Hepatic stellate cell (primary cell): ENCODE measurements around the gene ADCYAP1.
"Not testable (repeated sequence)": the region's sequence is repeated elsewhere in the genome, so short reads cannot be mapped to it uniquely, and the experiment has no call there.

ENCODE experiments used
- DNase-seq: peaks from one replicate; pipeline ENCODE4 v3.0.0; 2011; ENCODE audit warnings: low spot score

ADCYAP1 gene

GRCh38 chr18:904218-905090, at the start of gene ADCYAP1:
TSS of gene ADCYAP1 (plus strand) at chr18:904871. CDS start at chr18:905387, 516 bp downstream.
- no peak for DNase-seq

DNA sequence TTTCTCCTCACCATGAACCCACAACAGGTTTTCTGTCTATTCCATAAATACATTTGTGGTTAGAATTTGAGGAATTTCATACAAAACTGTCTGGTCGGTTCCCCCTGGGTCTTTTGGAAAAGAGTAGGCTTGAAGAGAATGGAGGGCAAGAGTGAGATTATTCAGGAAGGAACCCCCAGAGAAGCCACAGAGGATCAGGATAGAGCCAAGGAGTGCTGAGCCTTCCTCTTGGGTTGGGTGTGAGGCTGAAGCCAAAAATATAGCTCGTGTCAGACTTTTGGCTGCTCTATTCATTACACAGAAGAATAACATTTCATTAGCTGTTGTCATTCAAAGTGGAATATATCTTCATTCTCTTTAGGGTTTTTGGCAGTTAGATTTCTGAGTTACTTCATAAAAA, 46.7 kb upstream of the ADCYAP1 start:
- no peak for DNase-seq

GRCh38 chr18:864872-865273, 39.8 kb upstream of the ADCYAP1 start:
- peak; percentile 57 for DNase-seq

DNA sequence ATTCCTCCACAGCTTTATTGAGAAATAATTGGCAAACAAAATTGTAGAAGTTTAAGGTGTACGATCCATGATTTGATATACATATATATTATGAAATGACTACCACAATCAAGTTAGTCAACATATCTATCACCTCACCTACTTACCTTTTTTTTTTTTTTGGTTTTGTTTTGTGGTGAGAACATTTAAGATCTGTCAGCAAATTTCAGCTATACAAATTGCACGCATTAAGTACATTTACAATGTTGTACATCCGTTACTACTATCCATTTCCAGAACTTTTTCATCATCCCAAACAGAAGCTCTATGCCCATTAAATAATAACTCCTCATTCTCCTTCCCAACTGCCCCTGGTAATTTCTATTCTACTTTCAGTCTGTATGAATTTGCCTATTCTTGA, 37.4 kb upstream of the ADCYAP1 start:
- no peak for DNase-seq

GRCh38 chr18:873426-873825, 31.2 kb upstream of the ADCYAP1 start:
- DNase-seq: not testable (repeated sequence)

DNA sequence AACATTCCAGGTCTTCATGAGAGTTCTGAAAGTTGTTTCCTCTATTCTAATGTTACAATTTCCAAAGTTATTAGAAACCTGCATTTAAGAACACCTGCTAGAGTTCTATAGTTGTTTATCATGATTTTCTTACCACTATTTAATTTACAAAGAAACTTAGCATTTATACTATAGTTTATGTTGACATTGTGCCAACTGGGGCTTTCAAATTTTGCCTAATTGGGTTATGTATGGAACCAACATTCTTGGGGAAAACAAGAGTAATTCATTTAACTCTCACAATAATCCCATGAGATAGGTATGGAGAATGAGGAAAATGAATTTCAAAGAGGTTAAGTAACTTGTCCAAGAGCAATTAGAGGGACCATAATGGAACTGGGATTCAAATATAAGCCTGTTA, 28.8 kb upstream of the ADCYAP1 start:
- DNase-seq: no peak

GRCh38 chr18:877238-877637, 27.4 kb upstream of the ADCYAP1 start:
- DNase-seq: no peak

DNA sequence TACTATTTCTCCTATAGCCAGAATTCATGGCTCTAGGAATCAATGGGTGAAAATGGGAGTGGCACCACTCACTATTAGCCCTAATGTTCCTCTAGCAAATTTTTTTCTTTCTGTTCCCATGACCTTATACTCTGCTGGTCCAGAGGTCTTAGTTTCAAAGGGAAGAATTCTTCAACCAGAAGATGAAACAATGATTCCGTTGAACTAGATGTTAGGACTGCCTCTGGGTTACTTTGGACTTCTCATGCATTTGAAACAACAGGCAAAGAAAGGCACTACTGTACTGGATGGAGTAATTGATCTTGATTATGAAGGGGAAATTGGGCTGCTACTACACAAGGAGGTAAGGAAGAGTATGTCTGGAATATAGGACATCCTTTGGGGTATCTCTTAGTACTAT, 18.6 kb upstream of the ADCYAP1 start:
- no peak for DNase-seq

GRCh38 chr18:887716-888115, 17.0 kb upstream of the ADCYAP1 start:
- DNase-seq: no peak

DNA sequence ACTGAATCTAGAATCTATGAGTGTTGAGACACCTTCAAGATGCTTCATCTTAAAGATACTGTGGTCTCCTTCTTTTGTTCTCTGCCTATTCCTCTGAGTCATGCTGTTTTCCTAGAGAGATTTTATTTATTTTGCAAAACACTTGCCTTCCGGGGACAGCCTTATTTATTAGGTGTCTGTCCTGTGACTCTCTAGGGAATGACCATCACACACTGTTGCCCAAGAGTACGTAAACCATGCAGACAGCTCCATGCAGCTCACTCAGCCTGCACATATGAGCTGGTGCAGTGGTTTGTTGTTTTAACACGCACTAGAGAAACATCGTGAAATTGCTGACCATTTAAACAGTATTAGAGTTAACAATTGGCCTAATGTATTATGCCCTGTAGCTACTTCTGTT, 12.4 kb upstream of the ADCYAP1 start:
- no peak for DNase-seq

GRCh38 chr18:896315-896714, 8.4 kb upstream of the ADCYAP1 start:
- DNase-seq: no peak

GRCh38 chr18:901761-902160, 2.9 kb upstream of the ADCYAP1 start:
- no peak for DNase-seq

DNA sequence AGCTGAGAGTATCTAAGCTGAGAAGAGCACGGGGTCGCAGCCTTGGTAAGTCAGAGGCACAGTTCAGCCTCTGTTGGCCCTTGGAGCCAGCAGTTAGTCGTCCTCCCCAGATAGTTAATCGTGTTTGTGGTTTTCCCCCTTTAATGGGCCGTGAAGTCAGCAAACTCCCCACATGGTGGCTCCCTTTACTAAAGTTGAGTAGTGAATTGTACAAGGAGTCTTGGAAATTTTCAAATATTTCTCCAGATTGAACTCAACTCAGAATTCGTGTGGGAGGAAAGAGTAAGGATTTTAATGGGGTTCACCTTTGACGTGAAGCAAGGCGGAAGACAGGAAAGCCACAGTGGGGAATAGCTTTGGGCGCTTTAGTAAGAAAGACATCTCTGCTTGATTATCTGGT, 2.4 kb upstream of the ADCYAP1 start:
- no peak for DNase-seq

DNA sequence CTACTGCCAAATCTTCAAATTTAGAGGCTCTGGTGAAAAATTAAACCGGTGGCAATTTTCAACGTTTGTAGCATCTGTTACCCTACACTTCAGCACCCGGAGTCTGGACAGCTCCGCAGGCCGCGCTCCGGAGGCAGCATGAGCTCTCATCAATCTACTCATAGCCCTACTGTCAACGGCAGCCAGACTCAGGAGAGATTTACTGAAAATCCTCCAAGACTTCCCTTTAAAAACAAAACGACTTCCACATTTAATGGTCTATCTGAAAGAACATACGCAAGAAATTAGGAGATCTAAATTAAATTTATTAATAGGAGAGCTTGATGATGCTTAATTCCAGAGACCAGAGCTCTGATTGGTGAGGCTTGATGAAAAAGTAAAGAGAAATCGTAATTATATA, 970 bp upstream of the ADCYAP1 start:
- no peak for DNase-seq

GRCh38 chr18:905307-905947, 756 bp downstream of the ADCYAP1 start:
- DNase-seq: no peak

GRCh38 chr18:905948-906415, 1.3 kb downstream of the ADCYAP1 start:
- DNase-seq: no peak

DNA sequence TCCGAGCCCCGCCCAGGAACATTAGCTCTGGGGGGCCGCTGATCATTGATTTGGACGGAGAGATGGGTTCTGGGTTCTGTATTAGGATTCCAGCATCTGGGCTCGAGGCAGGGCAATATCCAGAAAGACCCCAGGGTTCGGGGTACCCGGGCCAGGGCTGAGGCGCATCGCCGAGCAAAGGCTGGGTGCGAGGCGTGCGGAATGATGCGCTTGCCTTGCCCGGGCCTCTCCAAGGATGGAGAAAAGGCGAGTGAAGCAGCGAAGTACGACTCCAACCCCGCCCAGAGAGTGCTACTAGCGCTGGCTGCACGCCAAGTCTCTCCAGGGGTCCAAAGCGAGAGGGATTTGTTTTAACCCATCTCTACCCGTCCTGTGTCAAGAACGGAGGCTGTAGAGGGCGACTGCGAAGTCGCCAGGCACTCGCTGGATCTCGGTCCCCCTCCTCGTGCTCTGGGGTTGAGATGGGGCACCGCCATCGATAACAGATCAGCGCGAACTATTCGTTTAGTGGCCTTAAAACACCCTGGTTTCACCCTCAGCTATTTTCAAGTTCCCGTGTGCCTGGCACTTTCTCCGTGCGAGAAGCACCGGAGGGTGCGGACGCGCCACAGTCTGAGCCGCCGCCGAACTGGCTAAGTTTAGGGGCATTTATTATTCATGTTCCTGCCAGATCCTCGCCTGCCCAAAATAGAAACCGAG, 1.9 kb downstream of the ADCYAP1 start:
- no peak for DNase-seq

DNA sequence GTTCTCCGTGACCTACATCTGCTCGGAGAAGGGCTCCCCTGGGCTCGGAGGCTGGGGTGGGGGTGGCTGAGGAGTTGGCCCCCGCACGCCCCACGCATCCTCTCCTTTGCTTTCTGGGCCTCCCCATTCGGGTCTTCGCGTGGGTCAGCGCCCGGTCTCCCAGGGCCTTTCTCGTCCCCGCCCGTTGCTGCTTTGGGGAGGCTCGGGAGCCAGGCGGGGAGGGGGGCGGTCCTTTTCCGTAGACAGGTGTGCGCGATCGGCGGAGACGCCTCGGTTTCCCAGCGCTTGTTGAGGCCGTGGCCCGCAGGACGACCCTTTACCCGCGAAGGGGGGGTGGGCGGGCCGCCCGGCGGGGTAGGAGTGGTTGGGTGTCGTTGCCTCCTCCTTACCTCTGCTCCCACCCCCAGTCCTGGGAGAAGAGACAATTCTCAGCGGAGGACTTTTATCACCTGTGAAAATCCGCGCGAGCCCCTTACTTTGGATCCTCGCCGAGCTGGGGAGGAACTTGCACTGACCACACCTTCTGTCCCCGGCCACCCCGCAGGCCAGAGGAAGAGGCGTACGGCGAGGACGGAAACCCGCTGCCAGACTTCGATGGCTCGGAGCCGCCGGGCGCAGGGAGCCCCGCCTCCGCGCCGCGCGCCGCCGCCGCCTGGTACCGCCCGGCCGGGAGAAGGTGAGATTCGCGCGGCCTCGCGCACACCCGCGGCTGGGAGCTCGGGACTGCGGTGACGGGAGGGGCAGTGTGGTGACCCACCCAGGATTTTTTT, 2.6 kb downstream of the ADCYAP1 start:
- no peak for DNase-seq

DNA sequence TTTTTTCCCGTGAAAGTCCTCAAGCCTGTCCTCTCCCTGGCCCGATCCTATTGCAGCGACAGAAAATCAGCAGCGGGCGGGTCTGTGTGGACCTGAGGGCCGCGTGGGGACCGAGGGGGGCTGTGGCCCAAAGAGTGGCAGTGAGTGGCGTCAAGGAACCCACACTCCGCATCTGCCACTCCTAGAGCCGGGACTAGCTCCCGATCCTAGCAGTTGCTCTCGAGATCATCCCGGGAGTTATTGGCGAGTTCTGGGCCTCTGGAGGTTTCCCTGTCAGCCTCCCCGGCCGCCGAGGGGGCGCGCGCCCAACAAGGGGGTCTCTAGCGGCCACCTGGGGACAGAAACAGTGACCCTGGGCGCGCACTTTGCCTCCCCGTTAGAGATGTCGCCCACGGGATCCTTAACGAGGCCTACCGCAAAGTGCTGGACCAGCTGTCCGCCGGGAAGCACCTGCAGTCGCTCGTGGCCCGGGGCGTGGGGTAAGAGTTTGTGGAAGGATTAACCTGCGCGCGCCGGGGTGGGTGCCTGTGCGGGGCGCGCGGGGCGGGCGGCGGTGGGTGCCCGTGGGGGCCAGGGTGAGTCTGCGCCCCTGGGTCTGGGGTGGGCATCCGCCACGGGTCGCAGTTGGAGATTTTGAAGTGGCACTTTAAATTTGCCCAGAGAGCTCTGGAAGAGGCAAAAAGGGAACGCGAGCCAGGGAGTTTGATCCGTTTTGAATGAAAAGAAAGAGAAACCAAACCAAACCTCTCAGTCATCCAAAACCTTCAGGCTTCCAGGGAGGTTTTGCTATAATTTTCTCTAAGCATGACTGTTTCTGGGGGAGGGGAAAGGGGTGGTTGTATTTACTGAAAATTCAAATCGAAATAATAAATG, 3.5 kb downstream of the ADCYAP1 start:
- DNase-seq: no peak

DNA sequence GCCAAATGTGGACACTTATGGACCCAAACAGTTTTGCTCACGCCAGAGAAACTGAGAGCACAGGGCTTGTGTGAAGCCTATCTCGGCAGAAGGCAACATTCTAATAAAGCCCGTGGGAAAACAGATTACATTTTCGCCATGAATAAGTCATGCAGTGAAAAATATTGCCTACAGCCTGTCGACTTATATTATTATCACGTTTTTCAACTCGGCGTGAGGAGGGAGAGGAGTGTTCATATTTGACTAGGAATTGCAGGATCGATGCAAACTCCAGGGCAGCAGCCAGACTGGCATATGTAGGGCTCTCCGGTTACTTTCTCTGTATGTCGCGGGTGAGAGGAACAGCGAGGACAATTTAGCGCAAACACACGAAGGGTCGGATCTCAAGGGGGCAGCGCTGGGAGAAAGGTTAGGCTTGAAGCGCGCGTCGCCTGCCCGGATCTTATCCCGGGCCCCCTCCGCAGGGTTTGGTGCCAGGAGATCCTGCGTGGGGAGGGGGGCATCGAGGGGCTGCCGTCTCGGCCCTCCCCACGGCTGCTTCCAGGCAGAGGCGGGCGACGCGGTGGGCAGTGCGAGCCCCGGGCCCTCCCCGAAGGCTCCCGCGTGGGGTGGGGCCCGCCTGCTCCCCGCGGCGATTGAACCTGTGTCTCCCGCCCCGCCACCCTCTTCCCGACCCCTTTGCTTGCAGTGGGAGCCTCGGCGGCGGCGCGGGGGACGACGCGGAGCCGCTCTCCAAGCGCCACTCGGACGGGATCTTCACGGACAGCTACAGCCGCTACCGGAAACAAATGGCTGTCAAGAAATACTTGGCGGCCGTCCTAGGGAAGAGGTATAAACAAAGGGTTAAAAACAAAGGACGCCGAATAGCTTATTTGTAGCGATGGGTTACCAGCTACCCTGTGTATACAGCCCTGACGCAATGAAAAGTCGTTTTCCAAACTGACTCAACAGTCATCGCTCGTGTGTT, 4.4 kb downstream of the ADCYAP1 start:
- no peak for DNase-seq
